Ecto neural progenitor cell (in vitro differentiated cells): ENCODE data around the gene NFE2.
"Not testable (repeated sequence)": the region's sequence is repeated elsewhere in the genome, so short reads cannot be mapped to it uniquely, and the experiment has no call there.

Source experiments
- DNase-seq: peaks from one replicate; pipeline ENCODE4 v3.0.0-alpha.2; 2018; ENCODE audit warnings: low spot score

The NFE2 gene

DNA sequence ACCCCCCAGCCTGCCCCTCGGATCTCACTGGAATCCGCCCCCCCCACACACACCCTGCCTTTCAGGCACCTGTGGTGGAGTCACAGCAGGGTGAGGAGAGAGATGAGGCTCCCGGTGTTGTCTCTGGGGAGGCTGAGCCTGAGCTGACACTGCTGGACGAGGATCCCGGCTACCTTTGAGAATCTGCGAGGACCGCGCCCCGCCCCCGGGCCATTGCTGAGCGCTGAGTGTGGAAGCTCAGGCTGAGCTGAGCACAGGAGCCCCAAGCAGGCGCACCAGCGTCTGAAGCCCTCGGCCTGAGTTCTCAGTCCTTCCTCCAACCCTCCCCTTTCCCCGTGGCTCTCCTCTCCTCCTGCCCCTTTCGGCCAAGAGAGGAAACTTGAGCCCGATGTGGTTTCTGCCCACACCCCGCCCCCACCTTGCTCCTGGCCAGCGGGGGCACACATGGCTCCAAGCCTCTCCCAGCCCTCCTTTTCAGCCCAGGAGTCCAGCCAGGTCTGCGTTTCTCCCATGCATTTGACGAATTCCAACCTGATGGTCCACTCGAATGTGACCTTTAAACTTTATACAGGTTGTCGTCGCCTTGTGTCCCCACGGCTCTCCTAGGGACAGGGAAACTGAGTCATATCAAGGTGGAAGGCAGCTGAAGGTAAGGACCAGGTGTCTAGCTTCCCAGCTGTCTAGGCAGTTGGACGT lies at the start of gene NFE2:
NFE2 (minus strand) TSS at position 284 of the 696 bp plus-strand sequence. CDS start 5,767 bp downstream, outside the sequence.
- peak; percentile 93 for DNase-seq

DNA sequence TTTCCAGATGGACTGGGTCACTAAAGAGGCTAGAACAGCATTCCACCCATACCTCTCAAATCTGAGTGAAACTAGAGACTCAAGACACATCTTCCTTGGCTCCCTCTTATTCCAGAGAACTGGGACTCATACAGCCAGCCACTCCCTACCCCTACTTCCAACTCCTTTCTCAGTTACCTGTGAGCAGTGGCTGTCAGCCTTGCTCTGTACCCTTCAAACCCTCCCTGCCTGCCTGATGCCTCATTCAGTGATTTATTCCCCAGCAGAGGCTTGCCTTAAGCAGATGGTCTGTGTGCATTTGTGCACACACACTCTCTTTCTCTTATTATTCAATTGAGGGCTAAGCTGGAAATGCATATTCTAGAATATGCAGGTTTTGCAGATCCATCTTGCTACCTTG lies 48.9 kb upstream of the NFE2 start:
- DNase-seq = no peak

DNA sequence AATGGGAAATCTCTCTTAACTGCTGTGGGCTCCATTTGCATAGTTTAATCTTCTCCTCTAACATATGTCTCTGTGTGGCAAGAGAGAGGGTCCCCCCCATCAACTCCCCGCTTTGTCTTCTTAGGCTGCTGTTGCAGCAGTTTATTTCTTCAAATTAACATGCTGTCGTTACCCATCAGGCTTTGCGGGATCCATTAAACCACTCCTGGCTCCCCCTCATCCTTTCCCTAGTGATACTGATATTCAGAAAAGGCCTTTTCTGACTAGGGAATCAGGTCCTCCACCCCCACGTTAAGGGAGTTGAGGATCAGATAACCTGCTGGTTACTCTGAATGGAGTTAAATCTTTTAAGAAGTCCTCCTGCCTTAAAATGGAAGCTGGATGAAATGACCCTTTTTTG lies 48.2 kb upstream of the NFE2 start:
- DNase-seq = no peak

DNA sequence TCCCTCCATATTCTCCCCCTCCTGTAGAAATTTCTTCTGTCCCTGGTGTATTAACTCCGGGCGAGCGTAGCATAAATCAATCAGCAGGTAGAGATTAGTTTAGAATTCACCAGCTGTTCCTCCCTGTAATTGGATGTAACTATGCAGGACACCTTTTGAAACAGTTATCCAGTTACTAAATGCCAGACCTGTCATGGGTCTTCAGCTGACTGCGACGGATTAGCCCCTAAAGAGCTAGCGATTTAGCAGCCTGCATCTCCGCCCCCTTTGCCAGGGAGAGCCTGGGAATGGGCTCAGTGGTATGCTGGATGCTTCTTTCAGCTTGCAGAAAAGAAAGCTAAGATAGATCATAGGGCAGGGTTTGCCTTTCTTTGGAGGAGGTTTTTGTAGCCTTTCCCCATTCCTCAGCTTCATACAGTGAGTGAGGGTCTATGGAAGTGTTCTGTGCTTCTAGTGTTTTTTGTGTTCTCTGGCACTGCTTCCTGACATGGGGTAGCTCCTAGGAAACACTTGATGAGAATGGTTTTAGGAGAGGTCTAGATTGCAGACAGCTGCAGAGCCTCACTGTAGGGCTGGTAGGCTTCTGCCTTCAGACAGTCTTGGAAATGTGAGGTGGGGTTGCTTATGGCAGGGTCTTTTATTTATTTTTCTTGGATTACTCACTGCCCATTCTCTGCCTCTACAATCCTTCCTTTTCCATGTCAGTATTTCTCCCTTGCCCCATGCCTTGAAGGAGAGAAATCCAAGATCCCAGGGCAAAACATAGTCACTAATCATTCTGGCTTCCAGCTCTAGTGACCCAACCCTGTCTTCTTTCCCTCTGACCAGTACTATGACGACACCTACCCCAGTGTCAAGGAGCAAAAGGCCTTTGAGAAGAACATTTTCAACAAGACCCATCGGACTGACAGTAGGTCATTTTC lies 40.8 kb upstream of the NFE2 start:
- peak; percentile 84 for DNase-seq

DNA sequence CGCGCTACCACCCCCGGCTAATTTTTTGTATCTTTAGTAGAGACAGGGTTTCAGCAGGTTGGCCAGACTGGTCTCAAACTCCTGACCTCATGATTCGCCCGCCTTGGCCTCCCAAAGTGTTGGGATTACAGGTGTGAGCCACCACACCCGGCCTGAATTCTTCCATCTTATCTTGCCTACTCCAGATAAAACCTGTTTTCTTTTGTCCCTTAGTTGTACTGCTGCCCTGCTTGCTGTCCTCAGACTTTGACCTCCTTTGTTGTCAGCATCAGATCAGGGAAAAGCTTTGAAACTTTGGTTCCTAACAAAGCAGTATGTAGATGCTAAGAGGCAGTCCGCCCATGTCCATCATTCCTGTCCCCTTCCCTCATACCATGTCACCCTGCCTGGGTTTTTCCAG lies 40.0 kb upstream of the NFE2 start:
- no peak for DNase-seq

DNA sequence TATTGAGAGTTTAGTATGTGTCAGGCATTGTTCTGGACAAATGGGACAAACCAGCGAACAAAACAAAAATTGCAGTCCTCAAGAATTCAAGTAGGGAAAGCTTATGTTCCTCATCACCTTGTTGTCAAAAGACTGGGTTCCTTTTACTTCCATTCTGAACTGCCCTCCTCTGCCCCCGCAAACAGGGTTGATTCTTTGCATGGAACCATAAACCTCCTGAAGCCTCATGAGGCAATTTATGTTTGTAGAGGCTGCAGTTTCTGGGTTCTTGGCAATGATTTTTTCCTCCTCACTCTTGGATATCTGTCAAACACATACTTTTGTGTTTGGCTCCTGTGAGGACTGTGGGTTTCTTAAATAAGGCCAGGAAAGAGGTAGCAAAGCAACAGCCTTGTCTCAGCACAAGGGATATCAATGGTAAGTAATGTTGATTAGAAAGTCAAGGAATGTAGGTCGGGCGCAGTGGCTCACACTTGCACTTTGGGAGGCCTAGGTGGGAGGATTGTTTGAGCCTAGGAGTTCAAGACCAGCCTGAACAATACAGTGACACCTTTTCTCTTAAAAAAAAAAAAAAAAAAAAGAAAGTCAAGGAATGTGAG lies 38.0 kb upstream of the NFE2 start:
- DNase-seq = no peak

DNA sequence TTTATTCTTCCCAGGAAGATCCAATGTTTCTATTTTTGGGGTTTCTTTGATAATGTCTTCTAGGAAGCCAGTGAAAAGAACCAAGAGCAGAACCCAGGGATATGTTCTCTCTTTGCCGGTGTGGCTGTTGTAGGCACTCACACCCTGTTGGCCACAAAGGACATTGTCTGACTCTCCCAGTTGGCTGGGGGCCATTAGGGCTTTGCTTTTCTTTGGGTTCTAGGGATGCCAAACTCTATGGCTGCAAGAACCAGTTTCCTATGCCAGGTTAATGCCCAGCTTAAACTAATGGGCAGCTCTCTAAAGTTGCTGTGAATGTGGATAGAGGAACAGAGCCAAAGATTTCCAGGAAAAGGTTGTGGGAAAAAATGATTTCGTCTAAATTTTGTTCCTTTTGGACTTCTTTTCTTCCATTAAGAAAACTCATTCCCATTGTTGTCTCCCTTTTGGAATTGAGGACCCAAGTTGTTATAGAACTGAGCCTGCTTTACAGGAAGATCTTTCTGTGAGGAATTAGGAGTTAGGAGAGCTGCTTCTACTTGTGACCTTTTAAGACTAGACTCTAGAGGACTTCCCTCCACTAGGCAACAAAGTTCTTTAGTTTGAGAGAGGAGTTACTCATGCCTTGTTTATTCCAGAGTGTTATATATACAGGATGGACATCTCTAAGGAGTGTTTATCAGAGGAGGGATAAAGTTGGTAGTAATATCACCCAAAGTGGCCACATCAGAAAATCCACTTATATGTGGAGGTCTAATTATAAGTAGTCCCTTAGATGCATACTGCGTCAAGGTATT lies 37.2 kb upstream of the NFE2 start:
- no peak for DNase-seq

DNA sequence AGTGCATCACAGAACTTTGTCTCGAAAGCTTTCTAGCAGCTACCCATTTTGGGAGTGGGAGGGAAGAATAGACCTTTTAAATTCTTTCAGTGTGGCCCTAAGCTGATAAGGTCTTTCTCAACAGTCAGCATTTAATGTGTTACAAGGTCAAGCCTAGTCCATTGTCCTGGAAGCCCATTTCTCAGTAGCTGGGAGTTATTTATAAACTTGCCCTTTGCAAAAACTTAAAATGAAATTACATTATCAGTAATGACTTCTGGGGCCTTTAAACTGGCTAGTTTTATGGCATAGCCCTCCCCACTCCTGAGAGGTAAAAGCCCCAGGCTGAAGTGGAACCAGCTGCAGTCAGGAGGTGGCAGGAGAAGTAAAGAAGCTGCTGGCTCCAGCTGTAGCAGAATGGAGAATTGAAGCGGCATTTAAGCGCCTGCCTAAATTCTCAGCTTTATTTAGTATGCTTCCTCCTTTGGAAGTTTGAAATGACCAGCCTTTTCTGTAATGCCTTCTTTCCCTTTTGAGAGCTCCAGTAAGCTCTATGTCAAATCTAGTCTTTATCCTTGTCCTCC lies 36.5 kb upstream of the NFE2 start:
- no peak for DNase-seq

DNA sequence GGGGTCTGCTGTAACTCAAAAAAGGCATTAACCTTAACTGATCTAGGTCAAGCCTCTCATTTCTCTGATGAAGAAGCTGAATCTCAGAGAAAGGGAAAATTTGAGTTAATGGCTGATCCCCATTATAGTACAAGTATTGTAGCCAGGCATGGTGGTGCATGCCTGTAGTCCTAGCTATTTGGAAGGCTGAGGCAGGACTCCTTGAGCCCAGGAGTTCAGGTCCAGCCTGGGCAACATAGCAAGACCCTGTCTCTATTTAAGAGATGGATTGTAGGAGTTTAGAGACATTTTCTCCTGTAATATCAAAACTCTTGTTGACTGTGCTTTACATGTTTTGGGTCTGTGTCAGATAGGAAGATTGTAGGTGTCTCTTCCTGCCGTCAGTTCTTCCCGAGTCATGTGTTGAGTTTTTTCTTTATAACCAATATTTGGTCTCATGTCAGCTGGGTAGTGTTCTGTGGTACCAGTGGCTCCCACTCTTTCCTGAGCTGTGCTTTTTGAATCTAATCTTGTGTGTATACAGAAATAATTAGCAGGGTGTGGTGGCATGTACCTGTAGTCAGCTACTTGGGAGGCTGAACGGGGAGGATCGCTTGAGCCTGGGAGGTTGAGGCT lies 32.7 kb upstream of the NFE2 start:
- DNase-seq = no peak

DNA sequence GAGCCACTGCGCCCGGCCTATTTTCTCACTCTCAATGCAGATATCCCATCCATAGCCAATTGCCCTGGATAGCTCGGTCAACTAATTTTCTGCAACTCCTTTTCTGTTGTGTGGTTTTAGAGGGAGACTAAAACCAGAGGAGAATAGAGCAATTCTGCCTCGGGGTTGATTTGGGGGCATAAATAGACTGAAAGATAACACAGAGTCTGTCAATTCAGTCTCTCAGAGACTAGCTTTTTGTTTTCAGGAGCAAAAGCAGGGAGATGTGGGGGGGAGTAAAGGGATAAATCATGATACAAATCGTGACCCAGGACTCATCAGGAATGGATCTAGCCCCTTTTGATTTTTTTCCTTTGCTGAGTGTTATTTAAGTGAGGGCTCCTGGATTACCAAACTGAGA lies 30.6 kb upstream of the NFE2 start:
- DNase-seq = no peak

DNA sequence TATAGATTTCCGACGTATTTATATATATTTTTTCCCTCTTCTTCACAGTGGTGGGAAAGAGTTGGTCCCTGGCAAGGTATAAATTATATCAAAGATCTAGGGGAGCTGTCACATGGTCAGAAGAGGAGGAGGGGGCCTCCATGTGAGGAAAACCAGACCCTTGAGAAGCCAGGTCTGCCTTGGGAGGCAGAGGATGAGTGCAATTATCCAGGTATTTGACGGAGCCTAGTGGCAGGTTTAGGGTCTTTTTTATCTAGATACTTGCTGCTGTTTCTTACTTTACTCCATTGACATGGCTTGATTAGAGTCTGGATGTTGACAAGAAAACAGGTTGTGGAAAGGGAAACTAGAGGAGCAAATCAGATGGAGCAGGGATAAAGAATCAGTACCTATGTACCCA lies 29.6 kb upstream of the NFE2 start:
- no peak for DNase-seq

DNA sequence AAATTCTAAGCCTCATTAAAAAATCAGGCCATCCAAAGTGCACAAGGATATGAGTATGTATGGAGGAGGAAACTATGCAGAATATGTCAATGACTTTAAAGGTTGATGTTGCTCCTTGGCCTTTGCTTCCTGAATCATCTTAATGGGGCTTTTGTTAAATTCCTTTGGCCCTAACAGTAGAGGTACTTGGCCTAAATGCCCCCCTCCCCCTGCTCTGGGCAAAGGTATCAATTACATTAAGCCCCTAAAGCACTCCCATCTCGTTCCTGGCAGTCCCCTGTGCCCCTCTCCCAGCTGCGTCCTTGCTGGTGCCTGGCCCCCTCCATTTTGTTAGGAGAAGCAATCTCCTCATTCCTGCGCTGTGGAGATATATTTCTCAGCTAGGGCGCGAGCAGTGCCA lies 28.9 kb upstream of the NFE2 start:
- no peak for DNase-seq

DNA sequence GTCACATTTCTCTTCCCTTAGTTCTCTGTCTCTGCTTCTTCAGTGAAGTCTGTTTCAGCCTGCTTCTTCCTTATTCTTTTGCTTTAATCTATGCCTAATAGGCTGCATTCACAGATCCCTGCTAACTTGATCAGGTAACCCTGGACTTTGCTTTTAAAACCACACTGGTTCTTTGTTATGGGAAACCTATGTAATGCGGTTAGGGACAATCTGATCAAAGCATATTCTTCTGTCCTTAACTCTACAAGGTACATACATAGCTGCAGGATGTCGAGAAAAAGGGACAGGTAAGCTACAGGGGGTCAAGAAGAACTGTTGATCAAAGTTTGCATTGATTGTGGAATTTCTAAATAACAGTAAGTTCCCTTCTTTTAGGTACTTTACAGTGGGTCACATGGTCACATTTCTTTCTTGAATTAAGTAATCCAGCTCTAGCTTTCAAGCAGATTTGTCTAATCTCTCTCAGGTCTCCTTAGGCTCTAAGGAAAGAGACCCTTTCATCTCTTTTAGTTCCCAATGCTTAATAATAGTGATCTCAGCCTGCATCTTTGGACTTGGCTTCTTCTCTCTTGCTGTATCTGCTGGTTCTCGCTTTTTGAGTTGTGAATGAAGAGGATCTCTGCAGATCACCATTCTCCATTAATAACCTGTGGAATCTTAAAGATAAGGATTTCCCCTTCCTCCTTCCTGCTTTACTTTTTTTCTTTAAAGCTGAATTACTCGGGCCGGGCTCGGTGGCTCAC lies 28.0 kb upstream of the NFE2 start:
- DNase-seq = no peak

DNA sequence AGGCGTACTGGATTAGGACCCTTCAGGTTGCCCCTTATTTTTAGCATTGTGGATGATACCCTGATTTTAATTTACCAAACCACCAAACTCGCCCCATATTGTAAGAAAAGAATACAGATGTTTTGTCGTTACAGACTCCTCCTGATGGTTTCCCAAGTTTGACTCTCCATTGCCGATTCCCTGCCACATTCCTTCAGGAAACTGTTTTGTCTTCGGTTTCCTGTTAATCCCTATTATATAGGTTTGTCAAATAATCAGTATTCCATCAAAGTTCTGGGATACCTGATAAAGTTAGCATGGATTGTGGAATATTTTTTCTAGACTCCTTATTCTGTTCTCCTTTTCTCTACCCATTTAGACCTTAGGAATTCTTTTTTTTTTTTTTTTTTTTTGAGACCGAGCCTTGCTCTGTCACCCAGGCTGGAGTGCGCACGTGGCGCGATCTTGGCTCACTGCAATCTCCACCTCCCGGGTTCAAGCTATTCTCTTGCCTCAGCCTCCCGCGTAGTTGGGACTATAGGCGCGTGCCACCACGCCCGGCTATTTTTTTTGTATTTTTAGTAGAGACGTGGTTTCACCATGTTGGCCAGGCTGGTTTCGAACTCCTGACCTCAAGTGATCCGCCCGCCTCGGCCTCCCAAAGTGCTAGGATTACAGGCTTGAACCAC lies 24.8 kb upstream of the NFE2 start:
- DNase-seq = not testable (repeated sequence)

DNA sequence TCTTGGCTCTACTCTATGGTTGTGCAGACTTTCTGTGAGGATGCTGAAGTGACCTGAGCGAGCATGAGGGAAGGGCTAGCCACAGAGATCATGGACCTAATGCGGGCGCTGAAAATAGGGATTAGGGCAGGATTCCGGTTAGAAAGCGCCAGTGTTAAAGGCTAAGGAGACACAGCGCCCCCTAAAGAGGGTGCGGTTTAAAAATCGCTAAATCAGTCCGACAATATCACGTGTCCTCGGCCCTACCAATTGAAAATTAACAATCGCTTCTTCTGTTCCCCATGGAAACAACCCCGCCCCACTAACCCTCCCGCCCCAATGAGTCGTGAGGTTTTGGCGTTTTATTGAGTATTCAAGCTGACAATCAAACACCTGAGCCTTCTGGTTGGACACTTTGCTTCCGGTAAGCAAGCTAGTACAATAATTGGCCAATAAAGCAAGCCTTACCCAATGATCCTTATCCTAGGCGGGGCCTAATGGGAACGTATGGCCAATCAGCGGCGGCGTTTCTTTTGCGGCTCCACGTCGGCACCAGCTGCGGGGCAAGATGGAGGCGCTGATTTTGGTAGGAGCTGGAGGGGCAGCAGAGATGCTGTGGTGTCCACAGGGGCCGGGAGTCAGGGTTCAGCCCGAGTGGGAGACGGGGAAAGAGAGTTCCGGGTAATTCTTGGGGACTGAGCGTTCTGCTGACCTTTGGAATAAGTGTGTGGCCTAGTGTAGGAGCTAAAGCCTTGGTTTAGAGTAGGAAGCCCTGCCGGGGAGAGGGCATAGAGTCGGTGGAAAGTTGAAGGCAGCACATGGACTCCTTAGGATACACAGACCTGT lies 24.0 kb upstream of the NFE2 start, which contains the start of gene COPZ1:
COPZ1 (plus strand) TSS at position 515 of the 825 bp plus-strand sequence; CDS start at position 548, 33 bp downstream.
- DNase-seq = peak; percentile 98

DNA sequence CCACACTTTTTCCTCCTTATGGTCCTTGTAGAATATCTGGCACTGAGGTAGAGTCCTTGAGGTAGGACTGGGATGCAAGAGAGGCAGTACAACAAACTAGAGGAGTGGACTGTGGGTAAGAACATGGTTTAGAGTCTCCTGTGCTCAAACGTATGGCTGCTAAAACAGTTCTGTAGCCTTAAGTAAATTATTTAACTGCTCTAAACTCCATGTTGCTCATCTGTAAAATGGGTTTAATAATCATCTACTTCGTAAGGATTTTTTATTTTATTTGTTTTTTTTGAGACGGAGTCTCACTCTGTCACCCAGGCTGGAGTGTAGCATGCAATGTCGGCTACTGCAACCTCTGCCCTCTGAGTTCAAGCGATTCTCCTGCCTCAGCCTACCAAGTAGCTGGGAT lies 20.5 kb upstream of the NFE2 start:
- DNase-seq = no peak

DNA sequence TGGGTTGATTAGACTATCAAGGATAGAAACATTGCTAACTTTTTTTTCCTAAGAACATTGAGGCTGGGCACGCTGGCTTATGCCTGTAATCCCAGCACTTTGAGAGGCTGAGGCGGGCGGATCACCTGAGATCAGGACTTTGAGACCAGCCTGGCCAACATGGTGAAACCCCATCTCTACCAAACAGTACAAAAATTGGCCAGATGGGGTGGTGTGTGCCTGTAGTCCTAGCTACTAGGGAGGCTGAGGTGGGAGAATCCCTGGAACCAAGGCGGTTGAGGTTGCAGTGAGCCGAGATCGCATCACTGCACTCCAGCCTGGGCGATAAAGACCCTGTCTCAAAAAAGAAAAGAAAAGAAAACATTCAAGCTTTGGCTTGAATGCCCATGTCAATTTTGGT lies 11.5 kb upstream of the NFE2 start:
- not testable (repeated sequence) for DNase-seq

DNA sequence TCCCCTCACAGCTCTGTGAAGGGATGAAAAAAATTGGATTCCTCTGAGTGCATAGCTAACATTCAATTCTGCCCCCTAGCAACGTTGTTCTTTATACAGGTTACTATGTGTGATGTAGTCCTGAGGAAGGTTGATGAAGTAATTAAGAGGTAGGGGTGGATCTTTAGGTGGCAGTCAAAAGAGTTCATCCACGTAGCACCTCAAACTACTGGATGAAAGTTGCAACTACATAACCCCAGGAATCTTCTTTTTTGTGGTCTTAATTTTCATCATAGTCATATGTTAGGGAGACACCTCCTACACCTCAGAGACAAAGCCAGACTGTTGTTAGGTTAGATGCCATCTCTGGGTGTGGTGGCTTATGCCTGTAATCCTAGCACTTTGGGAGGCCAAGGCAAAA lies 10.2 kb upstream of the NFE2 start:
- no peak for DNase-seq
